Endothelial cell (in vitro differentiated cells): ENCODE data around the gene PODXL2. TPM values are rescaled to one million over a fixed set of nuclear protein-coding genes. Genes with fewer than 3 reads are reported as not detected.

Experiments
- DNase-seq: peaks from one replicate; pipeline ENCODE4 v3.0.0; 2021; ENCODE audit warnings: low spot score
- H3K27ac Mint-ChIP-seq: one replicate; pipeline ENCODE4 v1.8.0; 2021; ENCODE audit warnings: mixed read lengths, inconsistent platforms; ENCODE audit not compliant: unreplicated experiment
- H3K27me3 Mint-ChIP-seq: one replicate; pipeline ENCODE4 v1.8.0; 2021; ENCODE audit warnings: mild to moderate bottlenecking, moderate library complexity, mixed read lengths, inconsistent platforms; ENCODE audit not compliant: unreplicated experiment
- H3K36me3 Mint-ChIP-seq: one replicate; pipeline ENCODE4 v1.8.0; 2021; ENCODE audit warnings: mild to moderate bottlenecking, low read depth, mixed read lengths, inconsistent platforms; ENCODE audit not compliant: unreplicated experiment
- H3K4me1 Mint-ChIP-seq: one replicate; pipeline ENCODE4 v1.8.0; 2021; ENCODE audit warnings: mild to moderate bottlenecking, mixed read lengths, inconsistent platforms; ENCODE audit not compliant: unreplicated experiment
- H3K4me3 Mint-ChIP-seq: one replicate; pipeline ENCODE4 v1.8.0; 2021; ENCODE audit warnings: mild to moderate bottlenecking, mixed read lengths, inconsistent platforms; ENCODE audit not compliant: unreplicated experiment
- H3K9me3 Mint-ChIP-seq: one replicate; pipeline ENCODE4 v1.8.0; 2021; ENCODE audit warnings: mixed read lengths, inconsistent platforms; ENCODE audit not compliant: unreplicated experiment
- total RNA-seq: library from RNA; stranded (reverse); fragmentation: NEBNext Ultra II Directional; extraction: Animal tissue kit (Norgen Biotek cat#: 25700); gene quantifications from one replicate; pipeline ENCODE4 v1.2.1, GENCODE V29; 2021; ENCODE audit not compliant: unreplicated experiment
- TF ChIP-seq, protein P1 (sequence below): fragments of 200-600 bp; sonication (generic); IDR thresholded peaks from one replicate; pipeline ENCODE4 v1.5.0; 2021; ENCODE audit warnings: antibody characterized with exemption; ENCODE audit not compliant: unreplicated experiment

PODXL2 gene
- total RNA-seq, 1 donor from 2014 or later, result 16.4 TPM

DNA sequence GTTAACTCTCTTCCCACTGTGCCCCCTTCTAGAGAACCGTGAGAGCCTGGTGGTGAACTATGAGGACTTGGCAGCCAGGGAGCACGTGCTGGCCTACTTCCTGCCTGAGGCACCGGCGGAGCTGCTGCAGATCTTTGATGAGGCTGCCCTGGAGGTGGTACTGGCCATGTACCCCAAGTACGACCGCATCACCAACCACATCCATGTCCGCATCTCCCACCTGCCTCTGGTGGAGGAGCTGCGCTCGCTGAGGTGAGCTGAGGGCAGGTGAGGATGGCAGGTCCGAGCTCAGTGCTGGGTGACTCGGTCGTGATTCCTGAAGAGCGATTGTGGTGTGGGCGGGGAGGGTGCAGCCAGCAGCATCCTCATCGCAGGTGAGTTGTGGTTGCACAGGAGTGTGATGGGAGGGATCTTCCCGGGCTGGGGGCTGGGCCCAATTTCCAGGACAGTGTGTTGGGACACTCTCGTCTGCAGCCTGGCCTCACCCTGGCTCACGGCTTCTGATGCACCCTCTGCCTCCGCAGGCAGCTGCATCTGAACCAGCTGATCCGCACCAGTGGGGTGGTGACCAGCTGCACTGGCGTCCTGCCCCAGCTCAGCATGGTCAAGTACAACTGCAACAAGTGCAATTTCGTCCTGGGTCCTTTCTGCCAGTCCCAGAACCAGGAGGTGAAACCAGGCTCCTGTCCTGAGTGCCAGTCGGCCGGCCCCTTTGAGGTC lies 22.7 kb upstream of the PODXL2 start:
- H3K4me1 Mint-ChIP-seq, result peaks cover 25% of the 10 kb centered on the region

DNA sequence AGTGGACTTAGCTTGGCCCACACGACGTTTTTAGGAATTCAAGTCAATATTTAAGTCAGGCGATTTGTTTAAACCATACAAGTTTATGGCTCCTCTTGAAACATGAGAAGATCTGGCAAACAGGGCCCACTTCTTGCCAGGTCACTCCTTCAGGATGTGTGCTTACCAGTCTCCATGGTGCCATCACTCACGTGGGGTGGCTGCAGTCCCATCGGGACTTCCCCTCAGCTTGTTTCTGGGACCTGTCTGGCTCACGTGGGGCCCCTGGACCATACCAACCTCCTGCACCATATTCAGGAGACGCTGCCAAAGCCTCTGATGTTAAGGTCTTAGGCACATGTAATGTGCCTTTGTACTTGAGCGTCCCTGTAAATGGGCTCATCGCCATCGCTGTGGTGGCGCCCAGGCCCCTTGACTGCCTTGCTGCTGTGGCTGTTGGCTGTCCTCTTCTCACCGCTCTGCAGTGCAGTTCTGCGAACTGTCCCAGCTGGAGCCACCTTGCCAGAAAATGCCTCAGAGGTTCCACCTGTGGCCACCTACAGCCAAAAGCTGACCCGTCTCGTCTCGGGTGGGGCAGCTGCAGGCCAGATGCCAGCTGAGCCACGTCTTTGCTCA lies 21.9 kb upstream of the PODXL2 start:
- Mint-ChIP-seq H3K27me3 (peaks cover 6% of the 10 kb centered on the region), H3K4me3 (no peak overlapping the region), H3K27ac (no peak overlapping the region), H3K9me3 (no peaks in the 10 kb centered on the region), H3K36me3 (peaks cover 44% of the 10 kb centered on the region), H3K4me1 (peaks cover 27% of the 10 kb centered on the region)
- TF ChIP-seq, protein P1, sequence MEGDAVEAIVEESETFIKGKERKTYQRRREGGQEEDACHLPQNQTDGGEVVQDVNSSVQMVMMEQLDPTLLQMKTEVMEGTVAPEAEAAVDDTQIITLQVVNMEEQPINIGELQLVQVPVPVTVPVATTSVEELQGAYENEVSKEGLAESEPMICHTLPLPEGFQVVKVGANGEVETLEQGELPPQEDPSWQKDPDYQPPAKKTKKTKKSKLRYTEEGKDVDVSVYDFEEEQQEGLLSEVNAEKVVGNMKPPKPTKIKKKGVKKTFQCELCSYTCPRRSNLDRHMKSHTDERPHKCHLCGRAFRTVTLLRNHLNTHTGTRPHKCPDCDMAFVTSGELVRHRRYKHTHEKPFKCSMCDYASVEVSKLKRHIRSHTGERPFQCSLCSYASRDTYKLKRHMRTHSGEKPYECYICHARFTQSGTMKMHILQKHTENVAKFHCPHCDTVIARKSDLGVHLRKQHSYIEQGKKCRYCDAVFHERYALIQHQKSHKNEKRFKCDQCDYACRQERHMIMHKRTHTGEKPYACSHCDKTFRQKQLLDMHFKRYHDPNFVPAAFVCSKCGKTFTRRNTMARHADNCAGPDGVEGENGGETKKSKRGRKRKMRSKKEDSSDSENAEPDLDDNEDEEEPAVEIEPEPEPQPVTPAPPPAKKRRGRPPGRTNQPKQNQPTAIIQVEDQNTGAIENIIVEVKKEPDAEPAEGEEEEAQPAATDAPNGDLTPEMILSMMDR, result no peak
- DNase-seq, result no peak

More for the DNA sequence above, 22.7 kb upstream of the PODXL2 start:
- Mint-ChIP-seq H3K36me3 (peaks cover 42% of the 10 kb centered on the region), H3K4me3 (no peak overlapping the region), H3K27me3 (peaks cover 5% of the 10 kb centered on the region), H3K27ac (no peak overlapping the region), H3K9me3 (no peaks in the 10 kb centered on the region)
- TF ChIP-seq, protein P1, result no peak
- no peak for DNase-seq

DNA sequence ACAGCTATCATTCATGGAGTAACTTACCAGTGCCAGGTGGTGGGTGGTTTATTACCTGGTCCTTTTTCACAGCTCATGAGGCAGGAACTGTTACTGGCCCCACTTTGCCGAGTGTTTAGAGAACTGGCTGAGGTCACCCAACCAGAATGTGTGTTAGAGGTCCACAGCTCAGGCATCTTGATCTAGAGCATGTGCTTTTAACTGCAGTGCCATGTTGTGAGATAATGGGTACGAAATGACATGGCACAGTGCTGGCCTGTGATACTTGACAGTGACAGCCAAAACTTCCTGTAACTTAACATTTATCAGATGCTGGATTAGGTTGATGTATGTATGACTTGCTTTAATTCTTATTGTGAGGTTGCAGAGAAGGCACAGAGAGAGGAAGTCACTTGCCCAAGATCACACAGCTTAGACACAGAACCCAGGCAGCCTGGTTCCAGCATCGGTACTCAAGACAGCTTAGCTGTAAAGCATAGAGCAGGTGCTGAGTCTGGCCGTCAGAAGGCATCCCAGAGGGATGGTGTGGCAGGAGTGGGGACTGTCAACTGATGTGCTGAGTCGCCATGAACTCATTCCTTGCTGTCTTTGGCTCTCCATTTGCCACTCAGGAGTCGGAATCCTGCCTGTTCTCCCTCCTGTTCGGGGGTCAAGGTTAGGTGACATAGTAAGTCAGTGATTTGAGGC lies 21.2 kb upstream of the PODXL2 start:
- TF ChIP-seq, protein P1, result no peak
- Mint-ChIP-seq H3K27me3 (peaks cover 6% of the 10 kb centered on the region), H3K4me3 (peak overlapping the region; percentile 33), H3K9me3 (no peaks in the 10 kb centered on the region), H3K27ac (no peak overlapping the region), H3K4me1 (peaks cover 35% of the 10 kb centered on the region), H3K36me3 (peaks cover 47% of the 10 kb centered on the region)
- DNase-seq, result no peak

DNA sequence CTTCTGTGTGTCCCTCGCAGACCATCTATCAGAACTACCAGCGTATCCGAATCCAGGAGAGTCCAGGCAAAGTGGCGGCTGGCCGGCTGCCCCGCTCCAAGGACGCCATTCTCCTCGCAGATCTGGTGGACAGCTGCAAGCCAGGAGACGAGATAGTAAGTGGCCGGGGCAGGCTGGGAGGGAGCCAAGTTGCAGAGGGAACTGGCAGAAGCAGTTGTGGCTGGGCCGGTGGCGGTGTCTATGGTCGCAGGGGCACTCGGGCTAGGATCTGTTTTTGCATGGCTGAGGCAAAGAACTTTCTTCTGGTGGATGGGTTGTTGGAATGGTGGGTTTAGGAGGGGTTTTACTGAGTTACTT lies 20.6 kb upstream of the PODXL2 start:
- H3K27ac Mint-ChIP-seq, result no peak overlapping the region
- H3K9me3 Mint-ChIP-seq, result no peaks in the 10 kb centered on the region
- TF ChIP-seq, protein P1, result no peak
- peaks cover 47% of the 10 kb centered on the region for H3K36me3 Mint-ChIP-seq
- H3K4me1 Mint-ChIP-seq, result peaks cover 40% of the 10 kb centered on the region
- H3K4me3 Mint-ChIP-seq, result peak overlapping the region; percentile 33
- DNase-seq, result no peak
- peaks cover 6% of the 10 kb centered on the region for H3K27me3 Mint-ChIP-seq

DNA sequence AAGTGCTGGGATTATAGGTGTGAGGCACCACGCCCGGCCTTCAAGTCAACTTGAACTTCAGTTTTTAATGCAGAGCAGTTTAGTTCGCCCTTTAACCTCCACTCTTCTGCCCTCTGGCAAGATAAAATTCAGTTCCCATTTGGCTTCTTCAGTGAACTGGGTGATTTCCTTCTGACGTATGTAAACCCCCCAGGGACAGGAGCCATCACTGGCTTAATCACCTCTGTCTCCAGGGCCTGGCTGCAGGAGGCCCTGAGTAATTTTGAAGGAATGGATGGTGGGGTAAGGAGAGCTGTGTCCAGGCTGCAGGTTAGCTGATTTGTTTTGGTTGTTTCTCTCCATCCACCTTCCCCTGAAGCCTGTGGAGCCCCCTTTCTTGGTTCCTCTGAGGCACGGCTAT lies 18.9 kb upstream of the PODXL2 start:
- no peaks in the 10 kb centered on the region for H3K9me3 Mint-ChIP-seq
- peaks cover 47% of the 10 kb centered on the region for H3K36me3 Mint-ChIP-seq
- no peak overlapping the region for H3K27ac Mint-ChIP-seq
- H3K4me3 Mint-ChIP-seq, result no peak overlapping the region
- TF ChIP-seq, protein P1, result no peak
- H3K27me3 Mint-ChIP-seq, result peaks cover 6% of the 10 kb centered on the region
- no peak for DNase-seq
- peaks cover 48% of the 10 kb centered on the region for H3K4me1 Mint-ChIP-seq
